Fibroblast of lung (primary cell): ENCODE data around the gene SPATA16. TPM values are rescaled to one million over a fixed set of nuclear protein-coding genes. Genes with fewer than 3 reads are reported as not detected.

Experiments
- DNase-seq, 2 donors: peaks; one replicate each; pipeline versions ENCODE4 v3.0.0 to v3.0.0-alpha.2; 2010; ENCODE audit warnings: low read depth in 2 of 2
- H2AFZ ChIP-seq: 2 replicates; pipeline ENCODE4 v1.5.1; 2012; ENCODE audit warnings: low read length, control low read depth, inconsistent platforms
- H3K27ac ChIP-seq: 2 replicates; pipeline ENCODE4 v1.5.1; 2011; ENCODE audit warnings: low read length, control low read depth; ENCODE audit not compliant: insufficient read depth
- H3K27me3 ChIP-seq: 2 replicates; pipeline ENCODE4 v1.5.1; 2011; ENCODE audit warnings: mild to moderate bottlenecking, low read length; ENCODE audit not compliant: control insufficient read depth, insufficient read depth
- H3K36me3 ChIP-seq: 2 replicates; pipeline ENCODE4 v1.5.1; 2011; ENCODE audit warnings: low read length; ENCODE audit not compliant: control insufficient read depth, insufficient read depth
- H3K4me1 ChIP-seq: 2 replicates; pipeline ENCODE4 v1.5.1; 2011; ENCODE audit warnings: low read length; ENCODE audit not compliant: control insufficient read depth, insufficient read depth; ENCODE audit errors: extremely low read depth
- H3K4me2 ChIP-seq: 2 replicates; pipeline ENCODE4 v1.5.1; 2011; ENCODE audit warnings: low read length, control low read depth; ENCODE audit not compliant: insufficient read depth; ENCODE audit errors: extremely low read depth
- H3K4me3 ChIP-seq, 4 experiments: fragments of 200-600 bp in 1 of 4; sonication (generic) in 1 of 4; replicated peaks in 1 of 4; 2 replicates each; pipeline ENCODE4 v1.5.1; 2011 to 2016; ENCODE audit warnings: low read length in 4 of 4, low read depth in 3 of 4, mild to moderate bottlenecking in 3 of 4, control low read depth in 2 of 4, inconsistent platforms in 1 of 4, mixed read lengths in 1 of 4; ENCODE audit not compliant: insufficient read depth in 1 of 4; ENCODE audit errors: control extremely low read depth in 1 of 4
- H3K79me2 ChIP-seq: 2 replicates; pipeline ENCODE4 v1.5.1; 2012; ENCODE audit warnings: mild to moderate bottlenecking, low read length, inconsistent platforms; ENCODE audit not compliant: control insufficient read depth, insufficient read depth
- H3K9ac ChIP-seq: 2 replicates; pipeline ENCODE4 v1.5.1; 2011; ENCODE audit warnings: mild to moderate bottlenecking, low read length, control low read depth; ENCODE audit not compliant: insufficient read depth
- H3K9me3 ChIP-seq: 2 replicates; pipeline ENCODE4 v1.5.1; 2012; ENCODE audit warnings: low read depth, low read length; ENCODE audit not compliant: control insufficient read depth, insufficient read depth
- H4K20me1 ChIP-seq: 2 replicates; pipeline ENCODE4 v1.5.1; 2011; ENCODE audit warnings: low read length; ENCODE audit not compliant: control insufficient read depth, insufficient read depth; ENCODE audit errors: extremely low read depth
- CTCF ChIP-seq, 2 donors: IDR thresholded peaks in 1 of 2; conservative IDR thresholded peaks in 1 of 2; 1 replicate in 1 of 2; 2 replicates in 1 of 2; pipeline ENCODE4 v1.5.1; 2011 to 2012; ENCODE audit warnings: low read length in 2 of 2, control low read depth in 1 of 2, inconsistent platforms in 1 of 2, low read depth in 1 of 2, mild to moderate bottlenecking in 1 of 2
- EZH2 ChIP-seq: IDR thresholded peaks from 2 replicates; pipeline ENCODE4 v1.5.1; 2012; ENCODE audit warnings: low read length, control low read depth, mild to moderate bottlenecking; ENCODE audit errors: missing control alignments
- polyA plus RNA-seq, 2 donors: library from polyadenylated mRNA; depleted of rRNA in 1 of 2; stranded (reverse) in 1 of 2; unstranded in 1 of 2; fragments of >200 nt; gene quantifications; 2 replicates each; pipeline ENCODE4 v1.2.1, GENCODE V29; 2011 to 2012; ENCODE audit warnings: missing spikeins in 1 of 2
- total RNA-seq: library from RNA; depleted of rRNA; stranded (reverse); fragments of >200 nt; gene quantifications from 2 replicates; pipeline ENCODE4 v1.2.1, GENCODE V29; 2014

SPATA16 gene
- total and polyA plus RNA-seq, 2 donors (not counting 1 experiment from before 2014, with no cell fraction given) = not detected

GRCh38 chr3:172903642-172904320 lies 237.3 kb downstream of the SPATA16 start:
- no peaks in the 10 kb centered on the region for H3K4me1 ChIP-seq
- DNase-seq = no peak
- no peaks in the 10 kb centered on the region for H3K79me2 ChIP-seq
- H3K27ac ChIP-seq = no peak overlapping the region
- no peaks in the 10 kb centered on the region for H4K20me1 ChIP-seq
- no peaks in the 10 kb centered on the region for H3K36me3 ChIP-seq
- H3K4me2 ChIP-seq = no peak overlapping the region
- H3K9me3 ChIP-seq = no peaks in the 10 kb centered on the region
- TF ChIP-seq CTCF (conservative IDR thresholded peaks at IDR 0.05 in 1 of 2, IDR thresholded peaks at IDR 0.05 in 1 of 2; ENCODE audit: low read depth in 1 of 2, low read length in 2 of 2) (no peak), EZH2 (no peak)
- H3K9ac ChIP-seq = no peak overlapping the region
- H2AFZ ChIP-seq = no peak overlapping the region
- H3K4me3 ChIP-seq = no peak overlapping the region
- H3K27me3 ChIP-seq = no peaks in the 10 kb centered on the region

- no peak for TF ChIP-seq CTCF (conservative IDR thresholded peaks at IDR 0.05 in 1 of 2, IDR thresholded peaks at IDR 0.05 in 1 of 2; ENCODE audit: low read depth in 1 of 2, low read length in 2 of 2)
- TF ChIP-seq EZH2 = no peak
- no peaks in the 10 kb centered on the region for H3K27me3 ChIP-seq
- no peak overlapping the region for H3K4me3 ChIP-seq
- H3K9ac ChIP-seq = no peak overlapping the region
- H3K9me3 ChIP-seq = no peaks in the 10 kb centered on the region
- no peaks in the 10 kb centered on the region for H3K36me3 ChIP-seq
- no peaks in the 10 kb centered on the region for H3K4me1 ChIP-seq
- DNase-seq = peak; percentile 77 to 90
- H3K79me2 ChIP-seq = no peaks in the 10 kb centered on the region
- H3K27ac ChIP-seq = no peak overlapping the region
- H3K4me2 ChIP-seq = no peak overlapping the region
- H4K20me1 ChIP-seq = no peaks in the 10 kb centered on the region
- no peak overlapping the region for H2AFZ ChIP-seq
Measured at GRCh38 chr3:172892158-172892557, 248.9 kb downstream of the SPATA16 start.

GRCh38 chr3:172885704-172886103 lies 255.3 kb downstream of the SPATA16 start:
- H3K9ac ChIP-seq = no peak overlapping the region
- no peak overlapping the region for H3K4me3 ChIP-seq
- no peaks in the 10 kb centered on the region for H3K36me3 ChIP-seq
- TF ChIP-seq EZH2 (no peak), CTCF (conservative IDR thresholded peaks at IDR 0.05 in 1 of 2, IDR thresholded peaks at IDR 0.05 in 1 of 2; ENCODE audit: low read depth in 1 of 2, low read length in 2 of 2) (no peak)
- H3K4me2 ChIP-seq = no peak overlapping the region
- H2AFZ ChIP-seq = no peak overlapping the region
- no peaks in the 10 kb centered on the region for H3K79me2 ChIP-seq
- H3K27ac ChIP-seq = no peak overlapping the region
- no peaks in the 10 kb centered on the region for H3K9me3 ChIP-seq
- DNase-seq = no peak
- no peaks in the 10 kb centered on the region for H3K27me3 ChIP-seq
- H4K20me1 ChIP-seq = no peaks in the 10 kb centered on the region
- H3K4me1 ChIP-seq = no peaks in the 10 kb centered on the region
